Loucy (cell line): ENCODE measurements around the gene HPCA.

ENCODE experiments used
- CTCF ChIP-seq: fragments of 200-600 bp; sonication (generic); conservative IDR thresholded peaks from 2 replicates; pipeline ENCODE4 v1.5.1; 2014; ENCODE audit warnings: mild to moderate bottlenecking, antibody characterized with exemption, low read length
- EZH2phosphoT487 ChIP-seq: fragments of 200-600 bp; IDR thresholded peaks from 2 replicates; pipeline ENCODE4 v1.6.1; 2018; ENCODE audit warnings: antibody characterized with exemption, mild to moderate bottlenecking, moderate library complexity, borderline replicate concordance

DNA sequence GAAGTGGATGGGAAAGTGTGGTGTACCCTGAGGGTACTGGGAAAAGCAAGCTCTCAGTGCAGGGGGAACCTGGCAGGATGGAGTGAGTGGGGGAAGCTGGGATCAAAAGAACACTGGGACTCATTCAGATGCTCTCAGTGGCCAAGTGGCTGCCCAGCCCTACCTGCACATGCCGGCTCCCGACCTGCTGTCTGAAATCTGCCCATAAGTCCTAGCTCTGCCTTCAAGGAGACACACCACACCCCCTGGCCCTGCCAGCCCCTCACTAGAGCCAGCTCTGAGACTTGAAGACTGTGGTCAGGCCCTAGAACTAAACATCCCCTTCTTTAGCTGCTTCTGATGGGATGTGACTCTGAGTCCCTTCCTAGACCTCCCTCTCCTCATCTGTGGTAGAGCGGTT lies 12.7 kb downstream of the HPCA start:
- TF ChIP-seq CTCF, result no peak
- TF ChIP-seq EZH2phosphoT487, result no peak
